ENCODE measurements around the gene ABI1. TPM values are rescaled to one million over a fixed set of nuclear protein-coding genes. Genes with fewer than 3 reads are reported as not detected.

Gene ABI1
- total and polyA plus RNA-seq, 8 donors, result 11.7 to 71.0 (median 22.7) TPM

GRCh38 chr10:26723016-26723415 is 137.7 kb downstream of the ABI1 start:
- intact Hi-C loops (cut with DNase I; ENCODE audit: low total_unique reads), result loop anchor here (5.0 kb wide), 1 partner anchor 164 kb away; no protein-coding TSS in a partner anchor
- peaks cover 12 to 62% (median 60%) of the 10 kb centered on the region in 4 donors for H3K36me3 ChIP-seq
- no peak overlapping the region for H3K4me3 ChIP-seq
- DNase-seq, result no peak
- no peak for TF ChIP-seq EP300 (IDR thresholded peaks at IDR 0.05)
- no peak for TF ChIP-seq CTCF (IDR thresholded peaks at IDR 0.05)
- no peak for TF ChIP-seq POLR2AphosphoS5 (IDR thresholded peaks at IDR 0.05)
- no peak for TF ChIP-seq POLR2A (IDR thresholded peaks at IDR 0.05)
- no peaks in the 10 kb centered on the region for H3K4me1 ChIP-seq
- H3K27ac ChIP-seq, result no peak overlapping the region
- no peaks in the 10 kb centered on the region for H3K9me3 ChIP-seq
- 85 to 98% (median 97%) methylated on average over 4 of the region's 4 CpGs for WGBS, 5 donors
- no peaks in the 10 kb centered on the region for H3K27me3 ChIP-seq

- H3K9me3 ChIP-seq, result no peaks in the 10 kb centered on the region
- intact Hi-C loops (cut with DNase I; ENCODE audit: low total_unique reads), result loop anchor here (5.0 kb wide), 1 partner anchor 166 kb away; no protein-coding TSS in a partner anchor
- no peak for TF ChIP-seq CTCF (IDR thresholded peaks at IDR 0.05)
- TF ChIP-seq POLR2A (IDR thresholded peaks at IDR 0.05), result no peak
- TF ChIP-seq POLR2AphosphoS5 (IDR thresholded peaks at IDR 0.05), result no peak
- TF ChIP-seq EP300 (IDR thresholded peaks at IDR 0.05), result no peak
- no peak overlapping the region for H3K27ac ChIP-seq
- 86 to 97% (median 90%) methylated on average over 7 of the region's 7 CpGs for WGBS, 5 donors
- DNase-seq, result peak in 1 of 2 donors; percentile 32
- peaks cover 15 to 64% (median 56%) of the 10 kb centered on the region in 4 donors for H3K36me3 ChIP-seq
- no peaks in the 10 kb centered on the region for H3K4me1 ChIP-seq
- H3K27me3 ChIP-seq, result no peaks in the 10 kb centered on the region
- H3K4me3 ChIP-seq, result no peak overlapping the region
Observed at GRCh38 chr10:26721561-26721960, 139.2 kb downstream of the ABI1 start.

GRCh38 chr10:26717476-26717875 is 143.3 kb downstream of the ABI1 start:
- H3K36me3 ChIP-seq, result peaks cover 3 to 73% (median 59%) of the 10 kb centered on the region in 4 donors
- H3K9me3 ChIP-seq, result no peaks in the 10 kb centered on the region
- WGBS, 5 donors, result 84 to 99% (median 89%) methylated on average over 7 of the region's 7 CpGs
- no peaks in the 10 kb centered on the region for H3K27me3 ChIP-seq
- intact Hi-C loops (cut with DNase I; ENCODE audit: low total_unique reads), result no loop called here
- no peak overlapping the region for H3K27ac ChIP-seq
- TF ChIP-seq POLR2AphosphoS5 (IDR thresholded peaks at IDR 0.05) (no peak), EP300 (IDR thresholded peaks at IDR 0.05) (no peak), CTCF (IDR thresholded peaks at IDR 0.05) (no peak), POLR2A (IDR thresholded peaks at IDR 0.05) (no peak)
- no peak overlapping the region for H3K4me3 ChIP-seq
- no peak for DNase-seq
- no peaks in the 10 kb centered on the region for H3K4me1 ChIP-seq

- Histone ChIP-seq H3K9me3 (no peaks in the 10 kb centered on the region), H3K27me3 (no peaks in the 10 kb centered on the region), H3K4me1 (no peaks in the 10 kb centered on the region), H3K27ac (no peak overlapping the region), H3K4me3 (no peak overlapping the region), H3K36me3 (peaks cover 3 to 78% (median 54%) of the 10 kb centered on the region in 4 donors)
- intact Hi-C loops (cut with DNase I; ENCODE audit: low total_unique reads), result no loop called here
- TF ChIP-seq EP300 (IDR thresholded peaks at IDR 0.05), result no peak
- TF ChIP-seq CTCF (IDR thresholded peaks at IDR 0.05), result no peak
- no peak for TF ChIP-seq POLR2A (IDR thresholded peaks at IDR 0.05)
- no peak for TF ChIP-seq POLR2AphosphoS5 (IDR thresholded peaks at IDR 0.05)
- 87 to 97% (median 93%) methylated on average over 2 of the region's 2 CpGs for WGBS, 5 donors
- DNase-seq, result no peak
Observed at GRCh38 chr10:26715137-26715487, 145.6 kb downstream of the ABI1 start.
